HG03520 (cell line): ENCODE results near the gene MN1.

Source experiments
- ATAC-seq: cut with Tn5 transposase; IDR thresholded peaks from one replicate; pipeline ENCODE4 v1.9.1; 2021; ENCODE audit warnings: mild to moderate bottlenecking, moderate library complexity; ENCODE audit not compliant: unreplicated experiment

Gene MN1

DNA sequence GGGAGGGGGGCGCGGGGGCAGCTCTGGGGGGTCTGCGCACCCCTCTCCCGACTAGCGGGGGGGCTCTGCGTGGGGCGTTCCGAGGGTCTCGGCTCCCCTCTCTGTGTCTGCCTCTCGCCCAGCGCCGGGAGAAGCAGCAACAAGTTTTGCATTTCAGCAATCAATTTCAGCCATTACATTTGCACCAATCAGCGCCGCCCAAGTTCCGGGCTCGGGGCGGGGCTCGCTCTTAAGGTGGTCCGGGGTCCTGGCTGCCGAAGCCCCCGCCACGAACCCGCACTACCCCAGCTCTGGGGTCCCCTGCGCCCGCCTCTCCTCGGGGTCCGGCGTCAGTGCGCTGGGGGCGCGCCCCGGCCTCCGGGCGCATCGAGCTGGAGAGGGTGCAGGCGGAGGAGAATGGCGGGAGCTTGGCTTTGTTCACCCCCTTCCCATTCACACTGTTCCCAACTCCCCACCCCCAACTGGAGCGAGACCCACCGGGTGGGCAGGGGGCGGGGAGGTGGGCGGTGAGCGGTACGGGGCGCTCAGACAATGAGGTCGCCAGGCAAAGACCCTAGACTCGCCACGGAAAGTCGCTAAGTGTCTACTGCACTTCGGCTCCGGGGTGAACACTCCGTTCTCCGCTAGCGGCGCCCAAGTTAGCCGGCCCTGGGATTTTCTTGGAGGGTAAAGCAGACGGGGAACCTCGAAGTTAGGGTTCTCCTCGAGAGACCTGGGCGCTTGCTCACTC is at the start of gene MN1:
MN1 (minus strand) TSS at position 141 of the 730 bp plus-strand sequence. CDS start 1,213 bp downstream, outside the sequence.
- no peak for ATAC-seq

DNA sequence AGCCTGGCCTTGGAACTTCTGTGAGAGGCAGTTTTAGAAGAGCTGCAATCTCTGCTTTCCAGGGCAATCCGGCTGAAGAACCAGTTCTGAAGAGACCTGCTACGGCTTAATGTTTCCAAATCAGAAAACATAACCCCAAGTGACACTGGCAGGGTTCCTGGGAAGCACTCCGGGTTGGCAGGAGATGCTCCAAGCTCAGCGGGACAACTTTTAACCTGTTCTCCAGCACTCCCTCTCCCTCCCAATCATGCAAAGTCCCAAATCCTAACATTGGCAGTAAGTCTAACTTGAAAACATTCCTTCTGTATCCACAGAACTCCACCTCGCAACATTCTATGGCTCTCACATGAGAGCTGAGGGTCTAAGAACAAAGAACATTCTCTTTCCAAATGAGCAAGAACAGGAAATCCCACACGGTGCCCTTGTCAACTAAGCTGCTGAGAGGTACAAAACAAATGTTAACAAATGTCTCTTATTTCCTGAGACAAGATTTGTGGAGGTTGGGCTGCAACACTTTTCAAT is 48.5 kb upstream of the MN1 start:
- no peak for ATAC-seq

DNA sequence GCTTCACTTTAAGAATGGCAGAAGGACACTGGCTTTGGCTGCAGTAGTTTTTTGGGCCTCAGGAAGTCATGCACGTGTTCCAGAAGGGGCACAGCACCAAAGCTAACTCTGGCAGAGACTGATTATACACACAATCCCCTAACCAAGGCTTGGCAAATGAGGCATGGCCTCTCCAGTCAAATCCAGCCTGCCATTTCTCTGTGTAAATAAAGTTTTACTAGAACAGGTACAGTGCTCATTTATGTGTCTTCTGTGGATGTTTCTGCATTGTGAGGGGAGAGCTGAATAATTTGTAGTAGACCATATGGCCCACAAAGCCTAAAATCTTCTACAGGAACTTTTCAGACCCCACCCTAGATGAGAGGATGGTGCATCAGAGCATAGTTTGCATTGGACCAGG is 46.4 kb upstream of the MN1 start:
- no peak for ATAC-seq

DNA sequence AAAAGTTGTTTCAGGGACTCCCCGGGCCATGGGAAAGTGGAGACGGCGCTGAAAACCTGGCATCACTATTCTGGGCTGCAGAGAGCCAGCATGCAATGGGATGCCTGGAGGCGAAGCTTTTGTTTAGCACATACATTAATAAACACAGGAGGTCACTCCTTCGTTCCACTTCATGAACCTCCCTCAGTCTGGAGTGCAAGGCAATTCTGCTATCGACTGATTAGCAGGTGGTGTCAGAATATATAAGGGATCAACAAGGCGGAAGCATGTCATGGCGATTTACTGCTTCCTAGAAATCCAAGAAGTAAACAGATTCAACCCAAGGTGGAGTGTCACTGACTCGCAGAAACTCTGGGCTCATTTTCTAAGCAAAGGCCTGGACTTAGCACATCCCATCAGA is 45.4 kb upstream of the MN1 start:
- ATAC-seq, result no peak

DNA sequence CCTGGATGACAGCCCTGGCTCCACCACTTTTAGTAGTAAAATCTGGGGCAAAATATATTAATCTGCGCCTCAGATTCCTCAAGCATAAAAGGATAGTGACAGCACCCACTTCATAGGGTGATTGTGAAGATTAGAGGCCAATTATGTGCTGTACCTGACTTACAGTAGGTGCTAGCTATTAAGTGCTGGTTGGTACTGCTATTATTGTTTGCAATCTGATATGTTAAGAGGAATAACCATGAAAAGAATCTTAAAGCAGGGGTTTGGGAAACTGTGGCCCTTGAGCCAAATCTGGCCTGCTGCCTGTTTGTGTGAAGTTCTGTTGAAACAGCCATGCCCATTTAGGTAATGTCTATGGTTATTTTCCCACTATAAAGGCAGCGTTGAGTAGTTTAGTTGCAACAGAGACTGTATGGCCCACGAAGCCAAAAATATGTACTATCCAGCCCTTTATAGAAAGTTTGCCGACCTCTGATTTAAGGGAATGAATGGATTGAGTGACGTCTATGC is 44.7 kb upstream of the MN1 start:
- no peak for ATAC-seq

DNA sequence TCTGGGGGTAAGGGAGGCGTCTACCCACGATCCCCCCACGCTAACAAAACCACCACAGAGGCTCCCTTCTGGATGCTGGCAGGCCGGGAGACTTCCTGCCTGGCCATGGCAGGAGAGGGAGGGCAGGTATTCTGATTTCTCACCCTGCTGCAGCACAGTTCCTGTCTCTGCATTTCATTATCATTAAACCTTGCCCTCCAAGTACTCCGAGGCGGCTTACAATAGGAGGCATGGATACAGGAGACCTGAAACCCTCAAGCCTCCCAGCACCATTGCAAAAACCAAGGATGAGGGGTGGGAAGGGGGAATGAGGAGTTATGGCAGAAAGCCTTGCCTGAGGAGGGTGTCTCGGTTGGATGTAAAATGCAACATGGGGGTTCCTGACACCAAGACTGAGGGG is 44.1 kb upstream of the MN1 start:
- no peak for ATAC-seq

DNA sequence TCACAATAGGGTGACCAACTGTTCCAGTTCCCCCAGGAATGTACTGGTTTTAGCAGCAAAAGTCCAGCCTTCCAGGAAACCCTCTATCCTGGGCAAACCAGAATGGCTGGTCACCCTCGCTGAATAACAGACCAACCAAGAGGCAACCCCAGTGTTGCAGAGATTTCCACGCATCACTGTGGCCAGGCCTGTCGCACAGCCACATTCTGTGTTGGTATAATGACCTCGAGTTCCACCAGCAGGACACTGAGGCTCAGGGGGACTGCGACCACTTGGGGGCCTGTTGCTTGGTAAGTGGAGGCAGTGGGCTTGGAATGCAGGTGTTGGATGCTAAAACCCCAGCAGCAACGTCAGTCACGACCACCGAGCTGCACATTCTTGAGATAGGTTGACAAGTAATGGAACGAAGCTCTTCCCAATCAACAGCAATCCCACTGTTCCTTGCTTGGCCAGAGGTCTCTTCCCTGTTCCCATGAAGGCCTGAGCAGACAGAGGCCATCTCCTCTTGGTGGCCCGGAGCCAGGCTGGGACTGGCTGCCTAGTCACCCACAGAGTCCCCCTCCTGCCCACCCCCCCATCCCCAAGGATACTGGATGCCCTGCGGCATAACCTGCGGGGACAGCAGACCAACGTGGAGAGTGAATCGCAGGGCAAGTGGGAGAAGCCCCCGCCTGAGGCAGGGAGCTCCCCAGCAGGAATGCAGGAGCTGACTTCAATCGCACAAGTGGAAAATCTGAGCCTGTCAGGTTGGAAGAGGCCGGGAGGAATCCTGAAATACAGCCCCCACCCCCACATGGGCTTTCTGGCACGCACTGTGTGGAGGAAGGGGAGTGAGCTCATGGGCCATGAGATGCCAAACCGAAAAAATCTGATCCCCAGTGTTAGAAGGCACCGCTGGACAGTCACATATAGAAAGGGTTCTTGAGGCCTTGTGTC is 43.4 kb upstream of the MN1 start:
- no peak for ATAC-seq

DNA sequence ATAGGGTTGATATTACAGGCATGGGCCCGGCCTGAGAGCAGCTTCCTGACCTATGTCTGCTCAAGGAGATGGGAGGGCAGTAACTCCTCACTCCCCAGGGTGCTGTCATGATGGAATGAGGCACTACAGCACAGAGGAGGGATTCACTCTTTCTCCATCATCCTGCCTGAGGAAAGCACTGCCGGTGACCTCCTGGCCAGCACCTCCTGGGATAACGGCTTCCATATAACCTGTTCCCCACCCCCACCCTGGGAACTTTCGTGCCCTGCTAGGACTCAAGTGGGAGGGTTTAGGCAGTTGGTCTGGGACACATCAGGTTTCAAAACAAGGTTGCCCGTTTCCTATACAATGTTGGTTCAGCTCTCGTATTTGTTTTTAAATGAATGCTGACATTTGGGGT is 42.7 kb upstream of the MN1 start:
- ATAC-seq, result no peak

DNA sequence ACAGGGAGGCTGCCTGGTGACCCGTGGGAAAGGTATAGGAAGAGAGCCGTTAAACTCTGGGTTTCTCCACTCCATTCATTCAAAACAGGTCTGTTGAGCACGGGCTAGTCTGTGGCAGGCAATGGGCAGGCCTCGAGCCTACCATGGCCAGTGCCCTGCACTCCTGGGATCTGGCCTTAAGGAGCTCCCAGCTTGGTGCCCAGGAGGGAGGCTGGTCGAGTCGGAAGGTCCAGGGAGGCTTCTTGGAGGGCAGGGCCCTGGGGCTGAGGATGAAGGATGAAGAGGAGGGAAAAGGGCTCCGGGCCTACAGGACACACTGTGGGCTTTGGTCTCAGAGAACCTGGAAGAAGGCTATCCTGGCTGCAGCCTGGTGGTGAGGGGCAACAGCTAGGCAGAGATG is 41.9 kb upstream of the MN1 start:
- ATAC-seq, result no peak

DNA sequence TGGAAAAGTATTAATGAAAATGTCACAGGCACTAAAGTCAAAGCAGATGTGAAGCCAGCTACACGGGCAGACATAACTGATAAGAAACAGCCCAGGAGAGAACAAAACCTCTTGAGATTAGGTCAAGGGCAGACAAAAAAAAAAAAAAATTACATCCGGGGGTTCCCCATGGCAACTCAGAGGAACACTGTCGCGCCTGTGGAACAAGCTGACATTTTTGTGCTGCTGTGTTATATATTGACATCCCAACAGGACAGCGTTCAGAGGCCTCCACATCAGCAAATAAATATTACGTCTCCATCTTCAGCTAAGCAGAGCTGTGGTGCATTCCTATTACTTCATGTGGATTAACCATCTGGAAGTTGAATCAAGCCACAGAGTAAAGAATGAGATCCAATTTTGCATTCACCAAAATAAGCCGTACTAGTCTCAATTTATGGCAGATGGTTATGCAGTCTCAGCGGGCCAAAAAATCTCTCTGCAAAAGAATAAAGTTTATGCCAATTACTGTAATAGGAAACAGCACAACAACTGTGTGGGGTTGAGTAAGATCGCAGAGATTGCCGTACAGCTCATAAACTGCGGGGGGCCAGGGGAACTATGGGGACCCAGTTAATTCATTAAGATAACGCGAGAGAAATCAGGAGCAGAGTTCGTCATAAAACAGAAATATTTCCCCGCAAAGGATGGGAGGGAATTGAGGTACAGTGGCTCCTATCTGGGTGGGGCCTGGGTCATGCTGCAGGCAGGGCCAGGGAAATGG is 41.3 kb upstream of the MN1 start:
- ATAC-seq, result no peak

DNA sequence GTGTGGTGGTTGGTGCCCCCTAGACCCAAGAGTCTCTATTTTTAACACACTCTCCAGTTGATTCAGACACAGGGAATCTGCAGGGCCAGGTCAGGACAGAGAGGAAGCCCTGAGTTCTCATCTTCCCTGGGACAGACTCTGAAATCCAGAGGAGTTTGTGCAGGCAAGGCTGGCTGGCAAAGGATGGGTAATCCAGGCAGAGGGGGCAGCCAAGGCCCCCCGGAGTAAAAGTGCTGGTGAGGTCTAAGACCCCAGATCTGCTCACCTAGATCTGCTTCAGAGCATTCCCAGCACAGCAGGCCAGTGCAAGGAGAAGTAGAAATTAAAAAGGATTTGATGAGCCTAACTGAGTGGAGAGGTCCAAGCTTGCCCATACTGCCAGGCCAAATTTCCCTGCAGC is 40.6 kb upstream of the MN1 start:
- no peak for ATAC-seq

DNA sequence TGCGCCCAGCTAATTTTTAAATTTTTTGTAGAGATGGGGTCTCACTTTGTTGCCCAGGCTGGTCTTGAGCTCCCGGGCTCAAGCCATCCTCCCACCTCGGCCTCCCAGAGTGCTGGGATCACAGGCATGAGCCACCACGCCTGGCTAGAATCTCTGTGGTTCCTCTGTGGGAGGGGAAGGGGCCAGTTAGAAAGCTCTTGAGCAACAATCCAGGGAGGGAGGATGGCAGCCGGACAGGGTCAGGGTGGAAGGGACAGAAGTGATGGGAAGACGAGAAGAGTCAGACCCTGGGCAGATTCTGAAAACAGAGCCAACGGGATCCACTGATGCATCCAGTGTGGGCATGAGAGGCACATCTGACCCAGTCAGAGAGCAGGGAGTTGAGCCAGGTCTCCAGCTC is 38.9 kb upstream of the MN1 start:
- no peak for ATAC-seq

DNA sequence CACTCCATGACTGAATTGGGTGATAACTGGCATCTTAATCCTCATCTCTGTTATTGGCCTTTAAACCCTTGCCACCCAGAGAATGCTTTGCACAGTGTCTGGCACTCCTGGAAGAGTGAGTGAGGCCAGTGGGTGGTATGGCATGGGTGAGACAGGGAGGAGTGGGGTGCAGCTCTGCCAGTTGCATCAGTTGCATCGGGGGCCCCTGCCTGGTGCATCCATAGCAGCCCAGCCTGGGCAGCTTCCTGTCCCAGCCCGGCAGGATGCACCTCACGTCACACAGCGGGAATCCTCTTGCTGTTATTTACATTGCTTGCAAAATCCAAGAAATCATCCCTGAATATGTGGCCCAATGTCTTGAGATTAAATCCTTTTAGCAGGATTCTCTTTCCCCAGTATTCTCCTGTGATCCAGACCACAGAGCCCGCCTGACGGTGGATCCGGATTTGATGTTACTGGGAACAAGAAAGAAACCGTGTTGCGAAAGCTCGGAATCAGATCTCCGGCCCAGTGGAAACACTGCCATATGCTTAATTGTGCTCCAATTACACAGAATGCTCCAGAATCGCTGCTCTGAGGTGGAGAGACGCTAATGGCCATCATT is 37.6 kb upstream of the MN1 start:
- no peak for ATAC-seq

DNA sequence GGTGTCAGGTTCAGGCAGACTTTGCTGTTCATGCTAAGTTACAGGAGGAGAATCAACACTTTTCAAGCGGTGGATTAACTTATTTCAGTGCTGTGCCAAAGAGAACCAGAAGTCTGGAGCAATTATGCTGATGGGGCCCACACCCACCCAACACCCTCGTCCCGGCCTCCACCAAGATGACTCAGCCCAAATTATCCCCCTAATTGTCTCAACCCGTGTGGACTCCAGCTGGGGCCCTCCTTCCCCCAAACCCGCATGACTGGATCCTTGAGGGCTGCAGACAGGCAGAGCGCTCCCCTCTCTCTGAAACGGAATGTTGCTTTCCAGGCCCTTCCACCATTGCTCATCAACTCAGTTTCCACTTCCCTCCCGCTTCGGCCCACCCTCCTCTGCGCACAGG is 34.6 kb upstream of the MN1 start:
- no peak for ATAC-seq

DNA sequence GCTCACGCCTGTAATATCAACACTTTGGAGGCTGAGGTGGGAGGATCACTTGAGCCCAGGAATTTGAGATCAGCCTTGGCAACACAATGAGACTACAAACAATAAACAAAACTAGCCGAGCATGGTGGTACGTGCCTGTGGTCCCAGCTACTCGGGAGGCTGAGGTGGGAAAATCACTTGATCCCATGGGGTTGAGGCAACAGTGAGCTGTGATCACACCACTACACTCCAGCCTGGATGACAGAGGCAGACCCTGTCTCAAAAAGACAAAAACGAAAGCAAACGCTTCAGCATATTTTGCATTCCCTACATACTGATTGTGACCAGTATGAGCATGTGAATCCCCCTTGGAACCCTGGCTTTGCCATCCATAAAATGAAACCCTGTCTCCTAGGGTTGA is 33.9 kb upstream of the MN1 start:
- no peak for ATAC-seq

DNA sequence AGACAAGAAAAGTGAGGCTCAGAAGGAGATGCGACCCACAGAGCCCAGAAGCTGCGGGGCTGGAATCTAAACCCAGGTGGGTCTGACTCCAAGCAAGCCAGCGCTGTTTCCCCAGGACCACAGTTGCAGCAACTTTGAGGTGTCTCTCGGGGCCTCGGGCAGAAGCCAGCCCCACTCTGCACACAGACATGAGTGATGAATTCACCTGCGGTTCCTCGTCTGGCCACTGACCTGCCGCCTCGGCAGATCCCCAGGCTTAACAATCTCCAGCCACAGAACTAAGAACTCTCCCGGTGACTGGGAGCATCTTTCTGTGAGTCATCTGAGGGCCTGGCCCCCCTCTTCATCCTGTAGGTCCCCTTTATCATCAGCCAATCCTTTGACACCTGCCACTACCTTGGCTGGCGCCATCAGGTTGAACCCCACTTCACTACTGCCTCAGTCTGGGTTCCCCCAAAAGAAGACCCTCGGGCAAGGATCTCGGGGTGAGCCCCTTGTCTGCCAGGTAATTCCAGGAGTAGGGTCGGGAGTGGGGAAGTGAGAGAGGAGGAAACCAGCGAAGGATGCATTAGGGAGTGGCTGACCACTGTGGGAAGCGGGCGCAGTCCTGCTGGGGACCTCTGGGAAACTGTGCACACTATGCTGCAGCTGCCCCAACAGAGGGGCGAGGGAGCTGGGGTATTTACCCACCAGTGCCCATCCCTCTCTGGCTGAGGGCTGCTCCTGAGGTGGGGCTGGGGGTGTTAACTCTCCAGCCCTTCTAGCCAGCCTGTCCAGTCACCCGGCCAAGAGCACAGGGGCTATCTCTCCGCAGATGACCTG is 33.0 kb upstream of the MN1 start:
- ATAC-seq, result no peak

DNA sequence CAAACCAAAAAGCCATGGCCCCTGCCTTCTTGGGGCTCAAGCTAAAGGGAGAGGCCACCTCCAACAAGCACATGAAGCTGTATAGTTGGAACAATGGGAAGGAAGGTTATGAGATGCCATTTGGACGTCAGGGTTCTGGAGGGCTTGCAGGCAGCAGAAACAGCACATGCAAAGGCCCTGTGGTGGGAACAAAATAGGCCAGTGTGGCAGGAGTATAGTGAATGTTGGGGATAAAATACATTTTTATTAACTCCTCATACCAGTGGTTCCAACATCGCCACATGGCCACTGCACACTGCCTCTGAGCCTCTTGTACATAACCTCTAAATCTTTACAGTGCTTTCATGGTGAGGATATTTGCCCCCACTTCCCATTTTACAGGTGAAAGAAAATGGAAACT is 32.2 kb upstream of the MN1 start:
- no peak for ATAC-seq

DNA sequence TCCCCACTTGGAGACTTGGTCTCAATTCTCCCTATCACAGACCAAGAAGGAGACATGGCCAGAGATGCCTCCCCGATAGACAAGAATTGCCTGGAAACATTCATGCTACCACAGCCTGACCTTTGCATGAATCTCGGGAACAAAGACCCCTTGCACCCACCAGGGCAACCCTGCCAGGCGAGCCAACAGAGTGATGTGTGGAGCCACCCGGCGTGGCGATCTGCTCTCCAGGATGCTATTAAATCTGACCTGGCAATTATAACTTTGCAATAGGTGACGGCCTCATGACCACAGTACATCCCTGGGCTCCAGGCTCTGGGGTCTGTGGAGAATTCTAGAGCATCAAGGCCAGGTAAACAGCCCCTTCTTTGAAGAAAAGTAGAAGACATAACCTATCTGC is 31.1 kb upstream of the MN1 start:
- no peak for ATAC-seq

DNA sequence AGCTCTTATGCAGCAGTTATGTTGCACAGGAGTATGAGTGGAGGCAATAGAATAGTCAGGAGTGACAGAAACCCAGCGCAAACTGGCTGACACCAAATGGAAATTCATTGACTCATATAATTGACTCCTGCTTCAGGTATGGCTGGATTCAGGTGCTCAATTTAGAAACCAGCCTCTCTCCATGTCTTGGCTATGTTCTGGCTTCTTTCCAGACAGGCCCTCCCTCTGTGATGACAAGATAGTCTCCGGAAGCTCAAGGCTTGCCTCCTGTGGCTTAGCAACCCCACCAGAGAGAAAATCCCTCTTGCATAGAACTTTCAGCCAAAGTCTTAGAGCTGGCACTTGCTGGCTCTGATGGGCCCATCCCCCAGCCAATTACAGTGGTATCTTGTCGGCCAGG is 28.1 kb upstream of the MN1 start:
- no peak for ATAC-seq
